NT2/D1 (cell line): ENCODE data around the gene CARM1.

Experiments
- DNase-seq: peaks from one replicate; pipeline ENCODE4 v3.0.0-alpha.2; 2011; ENCODE audit warnings: low read depth, low spot score
- H3K27me3 ChIP-seq: 2 replicates; pipeline ENCODE4 v1.6.0; 2011; ENCODE audit warnings: mild to moderate bottlenecking; ENCODE audit not compliant: insufficient read length, insufficient read depth
- H3K36me3 ChIP-seq: 2 replicates; pipeline ENCODE4 v1.6.1; 2011; ENCODE audit warnings: mild to moderate bottlenecking, low read length, mixed read lengths; ENCODE audit not compliant: insufficient read depth, insufficient read length
- H3K4me1 ChIP-seq: 2 replicates; pipeline ENCODE4 v1.5.1; 2011; ENCODE audit not compliant: insufficient read depth, insufficient read length
- H3K4me3 ChIP-seq: 2 replicates; pipeline ENCODE4 v1.5.1; 2011; ENCODE audit warnings: low read depth; ENCODE audit not compliant: insufficient read length
- H3K9ac ChIP-seq: 2 replicates; pipeline ENCODE4 v1.6.0; 2011; ENCODE audit warnings: low read depth; ENCODE audit not compliant: insufficient read length
- H3K9me3 ChIP-seq: 2 replicates; pipeline ENCODE4 v1.5.1; 2011; ENCODE audit warnings: mild to moderate bottlenecking, low read length; ENCODE audit not compliant: insufficient read depth
- SUZ12 ChIP-seq: IDR thresholded peaks from 2 replicates; pipeline ENCODE4 v1.6.1; 2011; ENCODE audit not compliant: insufficient read length, insufficient read depth; ENCODE audit errors: extremely low read depth
- YY1 ChIP-seq: IDR thresholded peaks from 2 replicates; pipeline ENCODE4 v1.6.1; 2011; ENCODE audit not compliant: insufficient read length, insufficient read depth
- ZNF274 ChIP-seq: IDR thresholded peaks from 2 replicates; pipeline ENCODE4 v1.6.1; 2011; ENCODE audit warnings: mild to moderate bottlenecking, low read depth, low read length

The CARM1 gene

GRCh38 chr19:10881403-10882107, 10.2 kb downstream of the CARM1 start:
- no peak for DNase-seq
- TF ChIP-seq SUZ12, result no peak
- TF ChIP-seq YY1, result no peak
- H3K4me1 ChIP-seq, result peaks cover 35% of the 10 kb centered on the region
- no peaks in the 10 kb centered on the region for H3K27me3 ChIP-seq
- H3K36me3 ChIP-seq, result peaks cover 21% of the 10 kb centered on the region
- no peaks in the 10 kb centered on the region for H3K9me3 ChIP-seq
- H3K9ac ChIP-seq, result peak overlapping the region; percentile 39
- H3K4me3 ChIP-seq, result no peak overlapping the region

- Histone ChIP-seq H3K4me1 (peaks cover 40% of the 10 kb centered on the region), H3K36me3 (peaks cover 16% of the 10 kb centered on the region), H3K4me3 (no peak overlapping the region), H3K9me3 (no peaks in the 10 kb centered on the region), H3K9ac (peak overlapping the region; percentile 39), H3K27me3 (no peaks in the 10 kb centered on the region)
- DNase-seq, result no peak
- no peak for TF ChIP-seq ZNF274
- TF ChIP-seq YY1, result no peak
- no peak for TF ChIP-seq SUZ12
These were observed 10.7 kb downstream of the CARM1 start for GRCh38 chr19:10882108-10882457.

- H3K9me3 ChIP-seq, result no peaks in the 10 kb centered on the region
- no peak overlapping the region for H3K4me3 ChIP-seq
- H3K4me1 ChIP-seq, result peaks cover 57% of the 10 kb centered on the region
- DNase-seq, result no peak
- H3K27me3 ChIP-seq, result no peaks in the 10 kb centered on the region
- H3K36me3 ChIP-seq, result peaks cover 16% of the 10 kb centered on the region
- no peak overlapping the region for H3K9ac ChIP-seq
- no peak for TF ChIP-seq SUZ12
- no peak for TF ChIP-seq ZNF274
- no peak for TF ChIP-seq YY1
These were observed 12.9 kb downstream of the CARM1 start for GRCh38 chr19:10884274-10884673.

- H3K4me3 ChIP-seq, result no peak overlapping the region
- no peak overlapping the region for H3K9ac ChIP-seq
These were observed 14.1 kb downstream of the CARM1 start for GRCh38 chr19:10885201-10886169.

GRCh38 chr19:10887616-10888367, 16.4 kb downstream of the CARM1 start:
- TF ChIP-seq SUZ12 (no peak), ZNF274 (no peak), YY1 (no peak)
- no peaks in the 10 kb centered on the region for H3K27me3 ChIP-seq
- H3K9me3 ChIP-seq, result no peaks in the 10 kb centered on the region
- no peak overlapping the region for H3K4me3 ChIP-seq
- no peak for DNase-seq
- peaks cover 6% of the 10 kb centered on the region for H3K36me3 ChIP-seq
- H3K9ac ChIP-seq, result peak overlapping the region; percentile 81
- peaks cover 49% of the 10 kb centered on the region for H3K4me1 ChIP-seq

More at GRCh38 chr19:10885201-10886169, 14.1 kb downstream of the CARM1 start:
- no peaks in the 10 kb centered on the region for H3K9me3 ChIP-seq
- H3K4me1 ChIP-seq, result peaks cover 47% of the 10 kb centered on the region
- no peaks in the 10 kb centered on the region for H3K27me3 ChIP-seq
- TF ChIP-seq ZNF274 (no peak), SUZ12 (no peak), YY1 (no peak)
- peaks cover 8% of the 10 kb centered on the region for H3K36me3 ChIP-seq
- no peak for DNase-seq

GRCh38 chr19:10888421-10888866, 17.1 kb downstream of the CARM1 start:
- Histone ChIP-seq H3K27me3 (no peaks in the 10 kb centered on the region), H3K9ac (peak overlapping the region; percentile 81), H3K4me3 (no peak overlapping the region), H3K4me1 (peaks cover 44% of the 10 kb centered on the region), H3K36me3 (no peaks in the 10 kb centered on the region), H3K9me3 (no peaks in the 10 kb centered on the region)
- peak; percentile 73 for DNase-seq
- no peak for TF ChIP-seq SUZ12
- TF ChIP-seq ZNF274, result no peak
- no peak for TF ChIP-seq YY1

- TF ChIP-seq SUZ12 (no peak), ZNF274 (no peak), YY1 (no peak)
- Histone ChIP-seq H3K9me3 (no peaks in the 10 kb centered on the region), H3K27me3 (no peaks in the 10 kb centered on the region), H3K4me3 (no peak overlapping the region), H3K9ac (no peak overlapping the region), H3K4me1 (peaks cover 55% of the 10 kb centered on the region), H3K36me3 (peaks cover 7% of the 10 kb centered on the region)
- DNase-seq, result no peak
These were observed 18.5 kb downstream of the CARM1 start for GRCh38 chr19:10889880-10890279.
